ENCODE results near the gene FDX2.

GRCh38 chr19:10290876-10291553 lies 24.8 kb downstream of the FDX2 start:
- TF ChIP-seq CEBPB (IDR thresholded peaks at IDR 0.05; ENCODE audit: low read depth, low read length) (no peak), CTCF (conservative IDR thresholded peaks at IDR 0.05; ENCODE audit: low read depth, low read length) (no peak), SMC3 (IDR thresholded peaks at IDR 0.05; ENCODE audit: low read depth, low read length) (no peak), USF2 (IDR thresholded peaks at IDR 0.05; ENCODE audit: low read depth, low read length) (no peak), POLR2A (IDR thresholded peaks at IDR 0.05; ENCODE audit: low read depth, low read length) (no peak; the same call in 1 of the 2 replicates), RCOR1 (IDR thresholded peaks at IDR 0.05; ENCODE audit: insufficient replicate concordance, low read length) (no peak), RFX5 (IDR thresholded peaks at IDR 0.05; ENCODE audit: low read depth, low read length) (no peak), MXI1 (IDR thresholded peaks at IDR 0.05; ENCODE audit: borderline replicate concordance, low read depth, low read length) (no peak), FOS (IDR thresholded peaks at IDR 0.05; ENCODE audit: low read depth, low read length) (no peak), MAZ (IDR thresholded peaks at IDR 0.05; ENCODE audit: borderline replicate concordance, low read depth, low read length) (peak; percentile 56; the same call in 1 of the 2 replicates), RAD21 (IDR thresholded peaks at IDR 0.05; ENCODE audit: low read length) (no peak)
